ENCODE data around the gene SBF2. TPM values are rescaled to one million over a fixed set of nuclear protein-coding genes. Genes with fewer than 3 reads are reported as not detected.
A peak's percentile ranks its signal among the peaks of the same experiment; 100 is the strongest.
"Not testable (repeated sequence)": the region's sequence is repeated elsewhere in the genome, so short reads cannot be mapped to it uniquely, and the experiment has no call there.

SBF2 gene
- polyA plus RNA-seq, 1 experiment: 44.4 TPM

- ChIA-PET CTCF (interaction anchor here (0.7 to 1.5 kb wide), 2 partner anchors 29 to 30 kb away, joined by 3 to 6 read pairs; no protein-coding TSS in a partner anchor), POLR2A (interaction anchor here (0.6 to 1.6 kb wide), 7 partner anchors 37 to 379 kb away, joined by 3 to 12 read pairs (median 6); partner anchors contain the start of gene ADM)
- Histone ChIP-seq H3K9me3 (ENCODE audit: control insufficient read depth, insufficient read depth, low read length) (no peaks in the 10 kb centered on the region), H3K4me3 (ENCODE audit: low read depth, low read length) (no peak overlapping the region), H3K27ac (ENCODE audit: low read depth, low read length) (no peak overlapping the region), H3K27me3 (ENCODE audit: control insufficient read depth, insufficient read depth, low read length) (no peaks in the 10 kb centered on the region)
- no peak for TF ChIP-seq CTCF (IDR thresholded peaks at IDR 0.05; ENCODE audit: low read depth, low read length)
- peak; percentile 84 for DNase-seq (ENCODE audit: low read depth, low spot score)
These were observed 350.5 kb downstream of the SBF2 start for GRCh38 chr11:9943386-9944110.

- no peaks in the 10 kb centered on the region for H3K27me3 ChIP-seq (ENCODE audit: control insufficient read depth, insufficient read depth, low read length)
- CTCF ChIA-PET: interaction anchor here (0.6 to 1.2 kb wide), 2 partner anchors 362 to 382 kb away, joined by 3 read pairs; no protein-coding TSS in a partner anchor
- DNase-seq (ENCODE audit: low read depth, low spot score): no peak
- H3K9me3 ChIP-seq (ENCODE audit: control insufficient read depth, insufficient read depth, low read length): no peaks in the 10 kb centered on the region
- H3K27ac ChIP-seq (ENCODE audit: low read depth, low read length): no peak overlapping the region
- no peak for TF ChIP-seq CTCF (IDR thresholded peaks at IDR 0.05; ENCODE audit: low read depth, low read length)
- H3K4me3 ChIP-seq (ENCODE audit: low read depth, low read length): no peak overlapping the region
- POLR2A ChIA-PET: no interaction called here
These were observed 352.0 kb downstream of the SBF2 start for GRCh38 chr11:9941991-9942390.

- H3K27ac ChIP-seq (ENCODE audit: low read depth, low read length); H3K9me3 ChIP-seq (ENCODE audit: control insufficient read depth, insufficient read depth, low read length); H3K27me3 ChIP-seq (ENCODE audit: control insufficient read depth, insufficient read depth, low read length); DNase-seq (ENCODE audit: low read depth, low spot score); H3K4me3 ChIP-seq (ENCODE audit: low read depth, low read length); CTCF ChIA-PET; POLR2A ChIA-PET: not testable (repeated sequence)
These were observed 354.9 kb downstream of the SBF2 start for GRCh38 chr11:9939150-9939549.

- no peak overlapping the region for H3K27ac ChIP-seq (ENCODE audit: low read depth, low read length)
- POLR2A ChIA-PET: no interaction called here
- TF ChIP-seq CTCF (IDR thresholded peaks at IDR 0.05; ENCODE audit: low read depth, low read length): no peak
- CTCF ChIA-PET: no interaction called here
- H3K4me3 ChIP-seq (ENCODE audit: low read depth, low read length): no peak overlapping the region
- H3K27me3 ChIP-seq (ENCODE audit: control insufficient read depth, insufficient read depth, low read length): no peaks in the 10 kb centered on the region
- no peak for DNase-seq (ENCODE audit: low read depth, low spot score)
- no peaks in the 10 kb centered on the region for H3K9me3 ChIP-seq (ENCODE audit: control insufficient read depth, insufficient read depth, low read length)
These were observed 357.3 kb downstream of the SBF2 start for GRCh38 chr11:9936754-9937153.

GRCh38 chr11:9932843-9933242, 361.2 kb downstream of the SBF2 start:
- DNase-seq (ENCODE audit: low read depth, low spot score): not testable (repeated sequence)

GRCh38 chr11:9930562-9931331, 363.3 kb downstream of the SBF2 start:
- H3K27me3 ChIP-seq (ENCODE audit: control insufficient read depth, insufficient read depth, low read length); H3K9me3 ChIP-seq (ENCODE audit: control insufficient read depth, insufficient read depth, low read length); DNase-seq (ENCODE audit: low read depth, low spot score); CTCF ChIA-PET; H3K4me3 ChIP-seq (ENCODE audit: low read depth, low read length); H3K27ac ChIP-seq (ENCODE audit: low read depth, low read length); POLR2A ChIA-PET: not testable (repeated sequence)

More at GRCh38 chr11:9932843-9933242, 361.2 kb downstream of the SBF2 start:
- POLR2A ChIA-PET; H3K27me3 ChIP-seq (ENCODE audit: control insufficient read depth, insufficient read depth, low read length); CTCF ChIA-PET; H3K9me3 ChIP-seq (ENCODE audit: control insufficient read depth, insufficient read depth, low read length); H3K4me3 ChIP-seq (ENCODE audit: low read depth, low read length); H3K27ac ChIP-seq (ENCODE audit: low read depth, low read length): not testable (repeated sequence)

Measured in AG04450 (cell line).